ENCODE measurements around the gene SHISAL1.

The SHISAL1 gene

GRCh38 chr22:44333847-44334635, 21.3 kb upstream of the SHISAL1 start:
- H3K79me2 ChIP-seq (ENCODE audit: low read length), result no peaks in the 10 kb centered on the region
- H3K36me3 ChIP-seq (replicated peaks; ENCODE audit: low read depth, low read length), result no peaks in the 10 kb centered on the region
- peaks cover 14% of the 10 kb centered on the region for H3K4me1 ChIP-seq (ENCODE audit: low read length)
- no peak overlapping the region for H3K9ac ChIP-seq (ENCODE audit: low read length)
- no peak overlapping the region for H3K4me2 ChIP-seq (ENCODE audit: low read length)
- H3K4me3 ChIP-seq (ENCODE audit: low read length), result no peak overlapping the region
- no peak overlapping the region for H2AFZ ChIP-seq (ENCODE audit: low read depth, low read length)
- H3K27me3 ChIP-seq (ENCODE audit: low read depth, low read length), result peaks cover 16% of the 10 kb centered on the region
- H3K9me3 ChIP-seq (ENCODE audit: insufficient read depth, low read length), result 0 out of 2 replicates have a peak, but pooled peaks cover 5% of the 10 kb centered on the region
- TF ChIP-seq EZH2phosphoT487 (IDR thresholded peaks at IDR 0.05; ENCODE audit: low read depth), result no peak
- TF ChIP-seq, protein P1, sequence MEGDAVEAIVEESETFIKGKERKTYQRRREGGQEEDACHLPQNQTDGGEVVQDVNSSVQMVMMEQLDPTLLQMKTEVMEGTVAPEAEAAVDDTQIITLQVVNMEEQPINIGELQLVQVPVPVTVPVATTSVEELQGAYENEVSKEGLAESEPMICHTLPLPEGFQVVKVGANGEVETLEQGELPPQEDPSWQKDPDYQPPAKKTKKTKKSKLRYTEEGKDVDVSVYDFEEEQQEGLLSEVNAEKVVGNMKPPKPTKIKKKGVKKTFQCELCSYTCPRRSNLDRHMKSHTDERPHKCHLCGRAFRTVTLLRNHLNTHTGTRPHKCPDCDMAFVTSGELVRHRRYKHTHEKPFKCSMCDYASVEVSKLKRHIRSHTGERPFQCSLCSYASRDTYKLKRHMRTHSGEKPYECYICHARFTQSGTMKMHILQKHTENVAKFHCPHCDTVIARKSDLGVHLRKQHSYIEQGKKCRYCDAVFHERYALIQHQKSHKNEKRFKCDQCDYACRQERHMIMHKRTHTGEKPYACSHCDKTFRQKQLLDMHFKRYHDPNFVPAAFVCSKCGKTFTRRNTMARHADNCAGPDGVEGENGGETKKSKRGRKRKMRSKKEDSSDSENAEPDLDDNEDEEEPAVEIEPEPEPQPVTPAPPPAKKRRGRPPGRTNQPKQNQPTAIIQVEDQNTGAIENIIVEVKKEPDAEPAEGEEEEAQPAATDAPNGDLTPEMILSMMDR (IDR thresholded peaks at IDR 0.05; ENCODE audit: low read depth, low read length), result no peak
- peaks cover 9% of the 10 kb centered on the region for H4K20me1 ChIP-seq (ENCODE audit: insufficient read depth, low read length)
- H3K27ac ChIP-seq (ENCODE audit: low read length), result no peak overlapping the region

DNA sequence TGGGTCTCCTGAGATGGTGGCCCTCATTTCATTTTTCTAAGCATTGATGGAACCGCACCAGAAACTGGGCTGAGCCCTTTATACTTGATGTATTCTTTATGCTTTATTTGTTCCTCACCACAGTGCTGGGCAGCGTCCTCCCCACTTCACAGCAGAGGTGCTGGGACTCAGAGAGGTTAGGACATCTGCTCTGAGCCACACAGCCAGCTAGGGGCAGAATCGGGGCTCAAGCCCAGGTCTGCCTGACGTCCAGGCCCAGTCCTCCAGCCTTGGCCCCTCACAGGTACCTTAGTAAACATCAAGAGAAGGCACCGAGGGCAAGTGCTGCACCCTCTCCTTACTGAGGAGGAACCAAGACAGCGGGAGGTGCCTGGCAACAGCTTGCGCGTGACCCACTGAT, 20.2 kb upstream of the SHISAL1 start:
- Histone ChIP-seq H3K9ac (ENCODE audit: low read length) (no peak overlapping the region), H3K27ac (ENCODE audit: low read length) (no peak overlapping the region), H3K27me3 (ENCODE audit: low read depth, low read length) (peaks cover 21% of the 10 kb centered on the region), H3K9me3 (ENCODE audit: insufficient read depth, low read length) (0 out of 2 replicates have a peak, but pooled peaks cover 5% of the 10 kb centered on the region), H3K79me2 (ENCODE audit: low read length) (no peaks in the 10 kb centered on the region), H4K20me1 (ENCODE audit: insufficient read depth, low read length) (peaks cover 18% of the 10 kb centered on the region), H3K36me3 (replicated peaks; ENCODE audit: low read depth, low read length) (no peaks in the 10 kb centered on the region), H3K4me1 (ENCODE audit: low read length) (peaks cover 23% of the 10 kb centered on the region), H3K4me3 (ENCODE audit: low read length) (no peak overlapping the region), H2AFZ (ENCODE audit: low read depth, low read length) (no peak overlapping the region), H3K4me2 (ENCODE audit: low read length) (no peak overlapping the region)
- no peak for TF ChIP-seq EZH2phosphoT487 (IDR thresholded peaks at IDR 0.05; ENCODE audit: low read depth)
- TF ChIP-seq, protein P1 (IDR thresholded peaks at IDR 0.05; ENCODE audit: low read depth, low read length), result no peak

- Histone ChIP-seq H3K4me2 (ENCODE audit: low read length) (no peak overlapping the region), H2AFZ (ENCODE audit: low read depth, low read length) (no peak overlapping the region), H3K4me1 (ENCODE audit: low read length) (peaks cover 23% of the 10 kb centered on the region), H3K36me3 (replicated peaks; ENCODE audit: low read depth, low read length) (no peaks in the 10 kb centered on the region), H3K4me3 (ENCODE audit: low read length) (no peak overlapping the region), H3K9me3 (ENCODE audit: insufficient read depth, low read length) (0 out of 2 replicates have a peak, but pooled peaks cover 5% of the 10 kb centered on the region), H3K9ac (ENCODE audit: low read length) (no peak overlapping the region), H4K20me1 (ENCODE audit: insufficient read depth, low read length) (peaks cover 26% of the 10 kb centered on the region), H3K79me2 (ENCODE audit: low read length) (no peaks in the 10 kb centered on the region), H3K27ac (ENCODE audit: low read length) (no peak overlapping the region), H3K27me3 (ENCODE audit: low read depth, low read length) (peaks cover 29% of the 10 kb centered on the region)
- no peak for TF ChIP-seq EZH2phosphoT487 (IDR thresholded peaks at IDR 0.05; ENCODE audit: low read depth)
- TF ChIP-seq, protein P1 (IDR thresholded peaks at IDR 0.05; ENCODE audit: low read depth, low read length), result no peak
These were observed 19.3 kb upstream of the SHISAL1 start for GRCh38 chr22:44331881-44332714.

All from OCI-LY3 (cell line).